Activated CD4-positive, alpha-beta T cell treated with anti-CD3 and anti-CD28 coated beads for 48 hours (primary cell): ENCODE data around the gene CD86.
"Not testable (repeated sequence)": the region's sequence is repeated elsewhere in the genome, so short reads cannot be mapped to it uniquely, and the experiment has no call there.

Experiments
- DNase-seq: peaks from one replicate; pipeline ENCODE4 v3.0.0-alpha.2; 2020

Gene CD86, protein sequence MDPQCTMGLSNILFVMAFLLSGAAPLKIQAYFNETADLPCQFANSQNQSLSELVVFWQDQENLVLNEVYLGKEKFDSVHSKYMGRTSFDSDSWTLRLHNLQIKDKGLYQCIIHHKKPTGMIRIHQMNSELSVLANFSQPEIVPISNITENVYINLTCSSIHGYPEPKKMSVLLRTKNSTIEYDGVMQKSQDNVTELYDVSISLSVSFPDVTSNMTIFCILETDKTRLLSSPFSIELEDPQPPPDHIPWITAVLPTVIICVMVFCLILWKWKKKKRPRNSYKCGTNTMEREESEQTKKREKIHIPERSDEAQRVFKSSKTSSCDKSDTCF

DNA sequence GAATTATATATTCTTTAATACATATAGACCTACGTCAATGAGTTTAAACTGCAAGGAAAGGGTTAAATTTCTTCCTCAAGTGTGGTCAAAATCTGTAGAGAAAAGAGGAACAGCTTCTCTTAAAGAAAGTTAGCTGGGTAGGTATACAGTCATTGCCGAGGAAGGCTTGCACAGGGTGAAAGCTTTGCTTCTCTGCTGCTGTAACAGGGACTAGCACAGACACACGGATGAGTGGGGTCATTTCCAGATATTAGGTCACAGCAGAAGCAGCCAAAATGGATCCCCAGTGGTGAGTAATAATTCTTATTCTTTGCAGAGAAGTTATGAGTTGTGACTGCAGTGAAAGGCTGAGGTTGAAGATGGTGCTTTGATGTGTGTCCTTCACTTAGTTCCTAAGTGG is at the start of gene CD86:
TSS of gene CD86 (plus strand) at position 148 of the 400 bp plus-strand sequence. CDS start at position 276, 128 bp downstream.
- no peak for DNase-seq

DNA sequence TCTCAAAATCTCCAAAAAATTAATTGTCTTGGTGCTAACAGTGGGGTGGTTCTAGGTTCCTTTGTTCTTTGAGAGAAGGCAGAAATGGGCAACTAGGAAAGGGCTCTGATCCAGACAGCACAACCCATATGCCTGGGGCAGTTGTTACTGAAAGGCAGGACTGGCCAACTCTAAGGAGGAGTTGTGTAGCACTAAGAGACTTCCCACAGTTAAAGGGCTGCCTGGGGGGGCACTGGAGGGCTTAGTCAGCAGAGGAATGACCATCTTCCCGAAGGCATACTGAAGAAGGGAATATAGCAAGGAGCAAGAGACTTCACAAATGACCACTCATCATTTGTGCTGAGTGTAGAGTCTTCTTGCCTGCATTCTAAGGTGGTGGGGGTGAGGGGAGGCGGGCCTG is 48.9 kb upstream of the CD86 start:
- DNase-seq = no peak

DNA sequence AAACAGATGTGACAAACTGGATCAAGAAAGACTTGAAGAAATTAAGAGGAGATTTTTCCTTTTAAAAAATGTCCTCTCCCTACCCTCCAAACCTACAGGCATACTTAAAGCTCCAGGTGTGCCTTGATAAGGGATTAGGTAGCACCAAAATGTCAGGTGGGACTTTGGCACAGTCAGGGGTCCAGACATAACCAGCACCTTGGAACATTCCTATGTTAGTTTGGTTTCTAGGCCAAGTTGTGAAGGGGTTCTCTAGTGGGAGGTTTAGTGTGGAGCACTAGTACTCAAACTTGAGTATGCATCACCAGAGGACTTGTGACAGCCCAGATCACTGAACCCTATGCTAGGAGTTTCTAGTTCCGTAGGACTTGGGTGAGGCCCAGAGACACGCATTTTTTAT is 47.0 kb upstream of the CD86 start:
- DNase-seq = no peak

DNA sequence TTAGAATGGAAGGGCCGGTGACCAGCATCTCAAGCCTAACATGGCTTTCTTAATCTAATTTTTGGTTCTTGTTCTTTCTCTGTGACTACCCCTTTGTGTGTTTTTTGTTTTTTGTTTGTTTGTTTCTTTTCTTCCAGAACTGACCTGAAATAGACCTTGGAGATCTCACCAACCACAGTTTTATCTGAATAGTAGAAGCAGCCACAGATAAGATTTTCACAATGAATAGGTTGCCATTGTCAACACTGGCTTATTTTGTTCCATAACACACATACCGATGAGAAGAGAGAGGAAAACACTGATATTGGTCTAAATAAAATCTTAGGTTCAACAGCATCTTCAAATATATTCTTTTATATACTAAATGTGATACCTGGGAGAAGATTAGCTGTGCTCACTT is 44.7 kb upstream of the CD86 start:
- DNase-seq = no peak

DNA sequence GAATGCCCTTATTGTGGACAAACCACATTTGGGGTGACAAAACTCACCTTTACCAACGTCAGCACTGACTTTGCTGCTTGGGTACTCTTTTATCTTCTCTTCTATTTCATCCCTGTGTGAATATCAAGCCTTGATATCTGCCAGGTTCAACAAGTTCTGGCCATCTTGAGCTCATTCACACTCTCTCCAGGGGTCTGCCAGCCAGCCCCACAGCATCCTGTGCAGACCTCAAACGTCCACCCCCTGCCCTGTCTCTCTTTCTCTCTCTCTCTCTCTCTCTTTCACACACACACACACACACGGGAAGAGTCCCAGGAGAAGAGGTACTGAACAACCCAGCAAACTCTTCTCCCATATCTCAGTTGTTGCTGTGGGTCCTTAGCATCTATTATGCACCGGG is 43.8 kb upstream of the CD86 start:
- no peak for DNase-seq

DNA sequence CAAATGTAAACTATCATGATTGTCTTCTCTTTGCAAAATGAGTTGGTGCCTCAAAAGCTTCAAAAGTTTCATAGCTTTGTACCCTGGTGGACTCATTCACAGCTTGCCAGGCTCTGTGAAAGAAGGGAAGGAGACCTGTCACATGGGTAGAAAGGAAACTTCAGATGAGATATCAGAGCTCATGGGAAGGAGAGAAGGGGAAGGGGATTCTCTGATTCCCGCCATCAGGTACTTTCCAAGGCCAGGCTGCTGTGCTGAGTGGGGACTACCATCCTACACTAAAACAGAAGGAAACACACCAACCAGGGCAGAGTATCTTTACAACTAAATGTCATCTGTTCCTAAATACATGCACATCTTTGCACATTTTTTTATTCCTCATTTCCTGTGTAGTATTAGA is 42.3 kb upstream of the CD86 start:
- DNase-seq = no peak

DNA sequence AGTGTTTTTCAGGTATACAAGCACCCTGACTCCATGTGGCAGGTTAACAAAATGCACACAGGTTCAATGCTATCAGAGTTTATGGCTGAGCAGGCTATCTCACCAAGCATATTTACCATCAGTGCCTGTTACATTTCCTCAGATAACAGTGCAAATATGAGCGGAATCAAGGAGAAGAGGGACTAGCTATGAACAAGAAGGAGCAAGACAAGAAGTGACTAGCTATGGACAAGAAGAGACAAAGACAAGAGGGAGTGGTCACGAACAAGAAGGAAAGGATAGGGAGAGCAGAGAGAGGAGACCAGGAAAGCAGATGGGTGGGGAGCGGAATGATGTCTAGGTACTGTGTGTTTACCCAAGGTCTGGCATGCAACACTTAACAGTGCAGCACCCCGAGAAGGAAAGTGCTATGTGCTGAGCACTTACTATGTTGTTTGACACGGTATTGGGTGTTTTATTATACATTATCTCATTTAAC is 41.7 kb upstream of the CD86 start:
- DNase-seq = no peak

DNA sequence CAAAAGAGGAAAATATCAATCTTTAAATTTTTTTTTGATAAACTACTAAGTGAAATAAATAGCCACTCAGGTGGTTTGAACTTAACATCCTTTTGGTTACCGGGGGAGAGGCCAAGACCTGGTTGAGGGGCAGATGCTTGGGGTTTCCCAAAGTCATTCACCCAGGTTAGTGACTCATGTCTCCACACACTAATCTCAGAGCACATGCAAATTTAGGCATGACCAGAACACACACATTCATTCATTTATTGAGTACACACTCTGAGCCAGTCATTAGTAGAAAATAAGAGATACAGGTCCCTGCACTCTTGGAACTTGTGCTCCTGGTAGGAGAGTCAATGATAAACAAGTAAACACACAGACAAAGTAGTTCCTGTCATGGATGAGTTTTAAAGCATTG is 40.4 kb upstream of the CD86 start:
- peak; percentile 23 for DNase-seq

DNA sequence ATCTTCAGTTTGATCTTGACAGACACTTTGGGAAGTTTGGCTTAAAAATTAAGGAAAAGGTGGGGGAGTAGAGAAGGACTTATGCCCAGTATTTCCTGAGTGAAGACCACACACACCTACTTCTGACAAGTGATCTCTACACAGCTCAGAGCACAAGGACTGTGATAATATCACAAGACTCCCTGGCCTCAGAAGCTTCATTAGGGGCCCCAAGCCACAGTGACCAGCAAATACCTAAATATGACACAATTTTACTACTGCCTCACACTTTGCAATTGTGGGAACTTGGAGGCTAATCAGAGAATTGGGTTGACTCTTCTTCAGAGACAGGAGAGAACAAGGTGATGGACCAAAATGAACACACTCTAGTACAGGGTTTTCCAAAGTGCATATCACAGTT is 35.7 kb upstream of the CD86 start:
- no peak for DNase-seq

DNA sequence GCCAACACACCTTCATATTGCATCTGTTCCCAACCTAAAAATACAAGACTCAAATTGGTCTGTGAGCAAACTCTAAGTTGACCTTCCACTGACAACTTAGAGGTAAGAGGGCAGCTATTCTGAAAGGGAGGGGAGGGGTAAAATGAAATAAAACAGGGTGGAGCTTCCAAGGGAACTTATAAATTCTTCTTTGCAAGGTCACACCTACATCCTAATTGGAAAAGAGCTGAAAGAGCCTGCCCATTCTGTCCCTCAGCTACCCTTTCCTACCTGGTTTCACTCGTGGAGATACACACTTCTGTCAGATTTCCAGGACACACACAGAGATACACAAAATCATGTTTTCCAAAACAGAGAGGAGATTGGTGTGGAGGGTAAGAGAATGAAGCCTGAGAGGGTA is 34.1 kb upstream of the CD86 start:
- no peak for DNase-seq

DNA sequence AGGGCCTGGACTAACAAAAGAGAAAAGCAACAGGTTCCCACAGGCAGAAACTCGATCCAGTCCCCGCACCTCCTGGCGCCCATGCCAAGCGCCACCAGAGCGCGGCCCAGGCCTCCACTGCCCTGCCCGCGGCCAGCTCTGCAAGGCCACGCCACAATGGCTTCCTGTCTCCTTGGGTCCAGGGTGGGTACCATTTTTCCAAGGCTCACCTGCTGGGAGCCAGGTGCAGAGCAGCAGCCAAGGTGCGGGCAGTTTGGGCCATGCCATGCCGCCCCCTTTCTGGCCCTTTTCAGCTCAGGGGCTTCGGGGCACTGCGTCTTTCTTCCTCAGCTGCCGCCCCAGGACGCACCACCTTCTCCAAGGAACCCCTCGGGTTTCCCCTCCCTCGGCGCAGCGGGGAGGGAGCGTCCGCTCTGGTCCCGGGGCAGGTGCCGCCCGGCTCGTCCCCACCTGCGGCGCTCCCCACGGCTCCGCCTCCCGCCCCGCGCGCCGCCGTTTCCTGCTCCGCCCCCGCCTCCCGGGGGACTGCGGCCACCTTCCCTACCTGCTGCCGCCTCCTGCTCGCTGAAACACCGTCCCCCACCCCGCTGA is 33.3 kb upstream of the CD86 start, which contains the start of gene ILDR1:
TSS of gene ILDR1 (minus strand) at position 437 of the 591 bp plus-strand sequence. CDS start at position 267, 170 bp downstream.
- no peak for DNase-seq

DNA sequence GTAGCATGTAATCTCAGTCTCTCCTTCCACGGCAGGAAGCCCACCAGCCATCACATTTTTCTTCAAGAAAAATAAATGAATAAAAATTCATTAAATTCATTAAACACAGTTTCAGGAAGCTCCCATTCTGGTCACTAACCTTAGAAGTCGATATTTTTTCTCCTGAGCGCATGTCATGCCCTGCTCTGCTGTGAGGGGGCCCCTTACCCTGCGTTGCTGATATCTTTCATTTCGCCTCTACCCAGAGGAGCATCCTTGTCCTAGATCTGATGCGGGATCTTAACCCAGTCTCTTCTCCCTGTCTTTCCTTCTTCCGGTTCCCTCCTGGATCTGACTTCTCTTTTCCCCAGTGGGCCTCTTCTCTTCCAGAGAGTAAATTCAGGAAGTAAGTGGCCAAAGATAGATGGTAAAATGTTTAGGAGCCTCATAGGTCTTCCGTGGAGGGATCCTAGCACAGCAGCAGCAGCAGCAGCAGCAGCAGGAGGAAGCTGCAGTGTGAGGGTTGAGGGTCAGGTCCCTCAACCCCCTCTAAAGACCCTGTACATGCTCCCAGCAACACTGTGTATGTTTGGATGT is 31.7 kb upstream of the CD86 start:
- no peak for DNase-seq

DNA sequence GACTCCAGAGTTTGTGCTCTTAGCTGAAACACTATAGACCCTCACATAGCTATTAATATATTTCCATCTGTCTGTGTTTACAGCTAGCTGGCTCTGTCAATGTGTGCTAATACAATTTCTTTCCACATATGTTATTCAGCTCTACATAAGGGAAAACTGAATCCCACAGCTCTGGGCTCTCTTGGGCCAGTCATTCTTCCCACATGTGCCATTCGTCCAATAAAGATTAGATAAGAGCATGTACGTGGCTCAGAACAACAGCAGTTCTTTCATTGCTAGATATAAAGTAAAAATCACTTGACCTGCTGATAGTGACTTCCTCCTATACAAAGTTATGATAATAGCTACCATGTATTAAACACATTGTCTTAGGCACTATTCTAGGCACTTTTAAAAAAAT is 30.4 kb upstream of the CD86 start:
- no peak for DNase-seq

DNA sequence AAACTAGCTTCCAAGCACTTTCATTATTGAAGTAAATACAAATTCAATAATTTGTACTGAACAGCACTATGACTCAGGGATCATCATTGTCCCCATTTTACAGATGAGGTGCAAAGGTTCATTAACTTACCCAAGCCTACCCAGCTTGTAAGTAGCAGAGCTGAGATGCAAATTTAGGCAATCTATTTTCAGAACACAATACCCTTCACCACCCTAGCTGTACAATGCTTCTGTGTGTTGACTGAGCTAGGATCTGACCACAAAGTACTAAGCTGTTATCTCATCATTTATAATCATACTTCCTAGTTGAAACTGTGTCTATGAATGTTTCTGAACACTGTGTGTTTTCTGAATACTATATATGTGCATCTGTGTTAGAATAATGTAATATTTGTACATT is 29.9 kb upstream of the CD86 start:
- DNase-seq = no peak

DNA sequence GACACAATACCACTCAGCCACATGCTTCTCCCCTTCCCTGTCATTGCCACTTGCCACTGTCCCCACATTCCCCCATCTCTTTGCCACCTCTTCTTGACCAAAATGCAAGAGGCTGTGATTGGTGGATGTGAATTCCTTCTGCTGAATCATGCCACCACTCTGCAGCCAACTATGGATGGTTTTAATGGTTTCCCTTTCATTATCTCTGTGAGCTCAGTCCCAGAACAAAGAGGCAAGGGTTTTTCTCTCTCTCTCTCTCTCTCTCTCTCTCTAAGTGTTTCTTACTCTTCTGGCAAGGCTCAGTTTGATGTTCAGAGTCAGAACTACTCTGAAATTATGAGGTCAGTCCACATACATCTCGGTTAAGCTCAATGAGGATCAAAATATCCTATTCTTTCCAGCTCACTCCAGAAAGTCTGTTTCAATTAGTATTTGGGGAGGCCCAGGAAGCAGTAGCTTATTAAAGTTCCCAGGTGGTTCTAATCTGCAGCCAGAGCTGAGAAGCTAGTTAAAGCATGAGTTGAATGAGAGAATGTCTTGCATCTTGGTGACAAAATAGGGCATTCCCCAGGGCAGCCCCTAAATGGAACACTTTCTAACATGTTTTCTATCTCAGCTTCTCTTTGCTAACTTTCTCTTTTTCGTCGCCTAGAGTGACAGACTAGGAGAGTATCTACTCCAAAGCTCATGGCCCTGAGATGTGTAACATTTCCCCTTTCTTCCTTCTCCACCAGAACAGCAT is 24.6 kb upstream of the CD86 start:
- no peak for DNase-seq

DNA sequence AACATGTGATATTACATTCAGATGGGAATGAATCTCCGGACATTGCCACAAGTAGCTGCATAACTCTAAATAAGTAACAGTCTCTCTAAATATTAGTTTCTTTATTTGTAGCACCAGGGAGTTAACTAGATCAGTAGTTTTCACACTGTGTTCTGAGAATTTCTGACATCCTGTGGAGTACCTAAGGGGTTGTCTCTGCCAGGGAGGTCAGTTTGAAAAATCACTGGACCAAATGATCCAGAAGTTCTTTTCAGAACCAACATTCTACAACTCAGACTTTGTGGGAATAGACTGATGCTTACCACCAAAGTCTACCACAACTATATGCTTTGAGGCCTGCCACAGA is 24.1 kb upstream of the CD86 start:
- DNase-seq = no peak

DNA sequence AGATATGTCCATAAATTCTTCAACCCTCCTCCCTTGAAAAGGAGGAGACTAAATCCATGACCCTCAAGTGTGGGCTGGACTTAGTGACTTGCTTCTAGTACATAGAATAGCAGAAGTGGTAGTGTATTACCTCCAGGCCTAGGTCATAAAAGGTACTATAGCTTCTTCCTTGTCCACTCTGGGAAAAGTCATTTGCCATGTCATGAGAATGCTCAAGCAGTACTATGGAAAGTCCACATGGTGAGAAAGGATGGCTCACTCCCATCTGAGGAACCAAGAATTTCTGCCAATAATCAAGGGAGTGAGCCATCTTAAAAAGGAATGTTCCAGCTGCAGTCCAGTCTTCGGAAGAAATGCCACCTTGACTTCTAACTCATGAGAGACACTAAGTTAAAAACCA is 22.6 kb upstream of the CD86 start:
- no peak for DNase-seq

DNA sequence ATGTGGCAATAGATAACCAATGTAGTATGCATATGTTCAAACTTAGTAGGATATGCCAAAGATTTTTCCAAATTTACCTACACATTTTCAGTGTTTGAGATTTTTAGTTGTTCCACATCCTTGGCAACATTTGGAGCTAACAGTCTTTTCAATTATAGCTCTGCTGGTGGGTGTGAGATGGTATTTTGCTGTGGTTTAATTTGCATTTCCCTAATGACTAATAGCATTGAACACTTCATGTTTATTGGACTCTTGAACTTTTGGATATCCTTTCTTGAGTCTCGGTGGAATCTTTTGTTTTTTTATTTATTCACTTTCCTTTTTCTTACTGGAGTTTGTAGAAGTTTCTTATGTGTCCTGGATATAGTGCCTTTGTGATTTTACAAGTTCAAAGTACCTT is 22.1 kb upstream of the CD86 start:
- no peak for DNase-seq

DNA sequence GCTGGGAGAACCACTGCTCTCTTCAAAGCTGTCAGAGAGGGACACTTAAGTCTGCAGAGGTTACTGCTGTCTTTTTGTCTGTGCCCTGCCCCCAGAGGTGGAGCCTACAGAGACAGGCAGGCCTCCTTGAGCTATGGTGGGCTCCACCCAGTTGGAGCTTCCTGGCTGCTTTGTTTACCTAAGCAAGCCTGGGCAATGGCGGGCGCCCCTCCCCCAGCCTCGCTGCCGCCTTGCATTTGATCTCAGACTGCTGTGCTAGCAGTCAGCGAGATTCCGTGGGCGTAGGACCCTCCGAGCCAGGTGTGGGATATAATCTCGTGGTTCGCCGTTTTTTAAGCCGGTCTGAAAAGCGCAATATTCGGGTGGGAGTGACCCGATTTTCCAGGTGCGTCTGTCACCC is 7.9 kb upstream of the CD86 start:
- DNase-seq = not testable (repeated sequence)

DNA sequence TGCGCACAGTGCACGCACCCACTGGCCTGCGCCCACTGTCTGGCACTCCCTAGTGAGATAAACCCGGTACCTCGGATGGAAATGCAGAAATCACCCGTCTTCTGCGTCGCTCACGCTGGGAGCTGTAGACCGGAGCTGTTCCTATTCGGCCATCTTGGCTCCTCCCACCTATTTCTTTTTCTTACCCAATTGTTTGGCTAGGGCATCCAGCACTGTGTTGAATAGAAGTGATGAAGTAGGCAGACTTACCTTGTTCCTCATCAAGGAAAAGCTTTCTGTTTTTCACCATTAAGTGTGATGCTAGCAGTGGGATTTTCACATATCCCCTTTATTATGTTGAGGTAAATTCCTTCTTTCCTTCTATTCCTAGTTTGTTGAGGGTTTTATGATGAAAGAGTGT is 7.4 kb upstream of the CD86 start:
- not testable (repeated sequence) for DNase-seq

DNA sequence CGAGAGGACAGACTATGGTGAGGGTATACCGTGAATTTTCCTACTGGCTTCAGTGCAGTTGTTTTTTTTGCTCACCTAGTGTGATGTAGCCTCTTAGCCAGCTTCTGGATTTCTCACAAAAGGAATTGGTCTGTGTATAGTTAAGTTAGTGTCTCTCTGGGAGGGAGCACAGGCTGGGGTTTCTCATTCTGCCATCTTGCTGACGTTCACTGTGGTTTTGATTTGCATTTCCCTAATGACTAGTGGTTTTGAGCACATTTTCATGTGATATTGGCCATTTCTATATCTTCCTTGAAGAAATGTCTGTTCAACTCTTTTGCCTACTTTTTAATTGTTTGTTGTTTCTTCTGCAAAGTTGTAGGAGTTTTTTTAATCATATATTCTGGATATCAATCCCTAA is 2.2 kb upstream of the CD86 start:
- DNase-seq = no peak

DNA sequence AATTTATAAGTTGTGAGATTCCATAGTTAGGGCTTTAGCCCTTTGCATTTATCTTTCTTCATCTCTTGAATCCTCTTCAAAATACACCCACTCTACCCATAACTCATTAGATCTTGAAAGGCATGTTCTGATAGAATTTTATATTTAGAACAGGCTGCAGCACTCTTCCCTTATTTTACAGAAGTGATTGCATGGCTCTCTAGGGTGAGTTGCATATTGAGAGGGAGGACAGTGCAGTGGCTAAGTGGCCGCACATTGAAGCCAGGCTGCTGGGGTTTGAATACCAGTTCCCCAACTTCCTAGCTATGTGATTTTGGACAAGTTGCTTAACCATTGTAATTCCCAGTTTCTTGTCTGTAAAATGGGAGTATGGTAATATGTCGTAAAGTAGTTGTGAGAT is 2.5 kb downstream of the CD86 start:
- DNase-seq = no peak

DNA sequence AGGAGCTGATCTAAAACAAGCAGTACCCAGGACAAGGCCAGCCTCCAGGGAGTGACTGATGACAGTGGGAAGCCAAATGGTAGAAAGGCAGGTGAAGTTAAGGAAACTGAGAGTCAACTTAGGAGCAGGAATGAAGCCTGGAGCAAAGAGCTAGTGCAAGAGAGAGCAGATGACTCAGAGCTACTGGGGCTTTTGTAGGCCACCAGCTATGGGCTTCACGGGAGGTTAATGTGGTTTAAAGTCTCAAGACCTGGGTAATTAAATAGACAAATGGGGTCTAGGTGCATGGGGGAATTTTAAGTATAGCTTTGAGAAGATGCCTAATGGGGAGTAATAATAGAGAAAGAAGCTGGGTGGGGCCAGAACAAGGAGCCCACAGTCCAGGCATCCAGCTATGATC is 3.1 kb downstream of the CD86 start:
- no peak for DNase-seq
